ENCODE results near the gene GLE1.
"Not testable (repeated sequence)": the region's sequence is repeated elsewhere in the genome, so short reads cannot be mapped to it uniquely, and the experiment has no call there.

GLE1 gene

GRCh38 chr9:128497824-128498610 lies 6.5 kb upstream of the GLE1 start:
- no peak for DNase-seq

- DNase-seq: no peak
These were observed 5.6 kb upstream of the GLE1 start for GRCh38 chr9:128498911-128499310.

- no peak for DNase-seq
These were observed 4.6 kb upstream of the GLE1 start for GRCh38 chr9:128499920-128500319.

GRCh38 chr9:128503415-128503825 lies 1.1 kb upstream of the GLE1 start:
- DNase-seq: not testable (repeated sequence)

- no peak for DNase-seq
These were observed 649 bp upstream of the GLE1 start for GRCh38 chr9:128503870-128504269.

- no peak for DNase-seq
These were observed 871 bp downstream of the GLE1 start for GRCh38 chr9:128505414-128505765.

- not testable (repeated sequence) for DNase-seq
These were observed 1.4 kb downstream of the GLE1 start for GRCh38 chr9:128505906-128506305.

- DNase-seq: no peak
These were observed 8.3 kb downstream of the GLE1 start for GRCh38 chr9:128512820-128513219.

- DNase-seq: no peak
These were observed 17.4 kb downstream of the GLE1 start for GRCh38 chr9:128521956-128522355.

- no peak for DNase-seq
These were observed 18.8 kb downstream of the GLE1 start for GRCh38 chr9:128523199-128523925.

- no peak for DNase-seq
These were observed 22.2 kb downstream of the GLE1 start for GRCh38 chr9:128526720-128527119.

GRCh38 chr9:128528445-128529160 lies 24.1 kb downstream of the GLE1 start:
- no peak for DNase-seq

GRCh38 chr9:128529191-128529590 lies 24.7 kb downstream of the GLE1 start:
- DNase-seq: no peak

GRCh38 chr9:128532581-128532980 lies 28.1 kb downstream of the GLE1 start:
- DNase-seq: no peak

GRCh38 chr9:128540634-128541360 lies 36.3 kb downstream of the GLE1 start:
- no peak for DNase-seq

- no peak for DNase-seq
These were observed 42.0 kb downstream of the GLE1 start for GRCh38 chr9:128546504-128546903.

GRCh38 chr9:128548876-128549275 lies 44.4 kb downstream of the GLE1 start:
- no peak for DNase-seq

GRCh38 chr9:128550226-128550625 lies 45.7 kb downstream of the GLE1 start:
- no peak for DNase-seq

GRCh38 chr9:128550770-128551656 lies 46.5 kb downstream of the GLE1 start:
- DNase-seq: no peak

GRCh38 chr9:128551657-128552152 lies 47.2 kb downstream of the GLE1 start:
- DNase-seq: peak in 1 of 6 experiments; percentile 25

- peak; percentile 90 to 95 (median 92) for DNase-seq
These were observed 47.7 kb downstream of the GLE1 start, which contains the start of gene SPTAN1 for GRCh38 chr9:128552153-128552743. Gene SPTAN1 (plus strand): TSS chr9:128552587. CDS start chr9:128566741, 14,154 bp downstream.

Data from stimulated activated naive CD4-positive, alpha-beta T cell (primary cell).